WI38 (cell line): ENCODE data around the gene CD209.

ENCODE experiments used
- H3K4me3 ChIP-seq: 2 replicates; pipeline ENCODE4 v1.5.1; 2011; ENCODE audit warnings: low read depth, mild to moderate bottlenecking, control low read depth, low read length
- TF ChIP-seq, protein P1 (sequence below): IDR thresholded peaks from 2 replicates; pipeline ENCODE4 v1.5.1; 2012; ENCODE audit warnings: low read depth, mild to moderate bottlenecking, control low read depth, low read length

The CD209 gene

DNA sequence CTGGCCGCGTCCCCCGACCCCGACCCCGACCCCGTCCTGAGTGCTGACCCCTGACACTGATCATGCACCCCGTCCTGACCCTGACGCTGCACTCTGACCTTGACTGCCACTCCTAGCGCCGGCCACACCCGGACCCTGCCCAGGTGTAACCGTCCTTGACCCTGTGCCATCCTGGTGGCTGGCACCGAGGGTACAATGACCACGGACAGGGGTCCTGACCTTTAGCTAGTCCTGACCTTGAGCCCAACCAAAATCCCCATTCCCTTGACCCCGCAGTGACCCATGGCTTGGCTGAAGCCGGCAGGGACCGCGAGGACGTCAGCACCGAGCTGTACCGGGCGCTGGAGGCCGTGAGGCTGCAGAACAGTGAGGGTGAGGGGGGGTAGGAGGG, 41.6 kb upstream of the CD209 start:
- TF ChIP-seq, protein P1, sequence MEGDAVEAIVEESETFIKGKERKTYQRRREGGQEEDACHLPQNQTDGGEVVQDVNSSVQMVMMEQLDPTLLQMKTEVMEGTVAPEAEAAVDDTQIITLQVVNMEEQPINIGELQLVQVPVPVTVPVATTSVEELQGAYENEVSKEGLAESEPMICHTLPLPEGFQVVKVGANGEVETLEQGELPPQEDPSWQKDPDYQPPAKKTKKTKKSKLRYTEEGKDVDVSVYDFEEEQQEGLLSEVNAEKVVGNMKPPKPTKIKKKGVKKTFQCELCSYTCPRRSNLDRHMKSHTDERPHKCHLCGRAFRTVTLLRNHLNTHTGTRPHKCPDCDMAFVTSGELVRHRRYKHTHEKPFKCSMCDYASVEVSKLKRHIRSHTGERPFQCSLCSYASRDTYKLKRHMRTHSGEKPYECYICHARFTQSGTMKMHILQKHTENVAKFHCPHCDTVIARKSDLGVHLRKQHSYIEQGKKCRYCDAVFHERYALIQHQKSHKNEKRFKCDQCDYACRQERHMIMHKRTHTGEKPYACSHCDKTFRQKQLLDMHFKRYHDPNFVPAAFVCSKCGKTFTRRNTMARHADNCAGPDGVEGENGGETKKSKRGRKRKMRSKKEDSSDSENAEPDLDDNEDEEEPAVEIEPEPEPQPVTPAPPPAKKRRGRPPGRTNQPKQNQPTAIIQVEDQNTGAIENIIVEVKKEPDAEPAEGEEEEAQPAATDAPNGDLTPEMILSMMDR, result no peak
- no peak overlapping the region for H3K4me3 ChIP-seq

DNA sequence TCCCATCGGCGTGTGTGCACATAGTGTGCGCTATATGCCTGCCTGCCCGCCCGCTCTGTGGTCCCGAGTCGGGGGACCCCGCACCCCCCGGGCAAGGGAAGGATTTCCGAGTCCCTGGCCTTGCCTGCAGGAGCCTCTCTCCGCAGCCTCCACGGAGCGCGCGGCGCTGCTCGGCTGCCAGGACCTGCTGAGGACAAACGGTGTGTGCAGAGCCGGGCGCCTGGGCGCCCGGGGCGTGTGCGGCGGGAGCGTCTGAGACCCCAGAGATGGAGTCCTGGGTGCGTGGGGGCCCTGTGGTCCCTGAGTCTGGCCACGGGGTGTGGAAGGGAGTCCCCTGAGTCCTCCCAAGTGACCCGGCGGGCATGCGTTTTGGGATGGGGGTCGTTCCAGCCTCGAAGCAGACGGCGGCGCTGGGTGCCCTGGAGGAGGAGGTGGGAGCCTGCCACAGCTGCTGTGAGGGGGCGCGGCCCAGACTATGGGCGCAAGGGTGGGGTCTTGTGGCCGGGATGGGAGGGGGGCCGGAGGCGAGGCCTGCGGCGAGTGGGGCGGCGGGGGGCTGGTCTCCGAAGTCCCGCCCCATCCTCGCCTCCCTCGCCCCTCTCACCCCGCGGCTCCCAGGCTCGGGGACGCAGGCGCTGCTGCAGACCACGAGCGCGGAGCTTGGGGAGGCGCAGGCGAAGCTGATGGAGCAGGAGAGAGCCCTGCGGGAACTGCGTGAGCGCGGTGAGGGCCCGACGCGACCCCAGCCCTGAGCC, 41.0 kb upstream of the CD209 start:
- H3K4me3 ChIP-seq, result peak overlapping the region; percentile 4; the same call in 1 of the 2 replicates
- TF ChIP-seq, protein P1, result no peak

DNA sequence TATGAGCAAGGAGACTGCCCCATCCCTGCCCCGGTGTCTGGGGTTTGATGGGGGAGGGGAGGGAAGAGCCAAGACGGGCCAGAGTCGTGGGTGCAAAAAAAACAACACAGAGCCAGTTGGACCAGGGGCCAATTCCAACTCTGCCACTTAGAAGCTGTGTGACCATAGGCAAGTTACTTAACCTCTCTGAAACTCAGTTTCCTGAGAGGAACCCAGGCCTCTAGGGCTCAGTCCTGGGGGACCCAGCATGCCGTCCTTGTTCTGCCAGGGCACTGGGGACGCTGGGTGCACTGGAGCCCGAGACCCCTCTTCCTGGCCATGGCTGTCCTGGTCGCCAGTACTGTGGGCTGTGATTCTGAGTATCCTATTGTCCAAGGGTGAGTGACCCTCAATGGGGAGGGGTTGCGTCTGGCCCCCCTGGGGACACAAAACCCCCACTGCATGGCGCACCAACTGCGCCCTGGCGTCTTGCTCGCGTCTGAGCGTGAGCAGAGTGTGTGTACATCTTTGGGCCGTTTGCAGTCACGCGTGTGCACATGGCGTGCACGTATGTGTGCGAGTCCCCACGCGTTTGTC, 40.4 kb upstream of the CD209 start:
- H3K4me3 ChIP-seq, result 0 out of 2 replicates have a peak overlapping the region, but pooled peaks have one; percentile 4
- TF ChIP-seq, protein P1, result no peak

DNA sequence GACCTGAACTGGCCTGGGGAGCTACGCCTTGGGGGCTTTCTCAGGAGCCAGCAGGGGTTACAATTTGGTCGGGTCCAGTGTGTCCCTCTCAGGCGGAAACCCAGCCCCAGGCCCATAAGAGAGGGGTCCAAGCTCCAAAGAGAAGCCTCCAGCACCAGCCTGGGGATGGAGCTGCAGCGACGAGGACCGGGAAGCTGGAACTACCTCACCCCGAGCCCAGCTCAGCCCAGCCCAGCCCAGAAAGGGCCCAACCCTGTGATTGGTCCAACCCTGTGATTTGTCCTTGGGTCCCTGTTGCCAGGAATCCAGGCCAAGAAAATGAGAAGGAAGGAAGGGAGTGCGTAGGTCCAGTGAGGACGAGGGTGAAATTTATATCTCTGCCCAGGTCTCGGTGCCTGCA, 39.8 kb upstream of the CD209 start:
- no peak overlapping the region for H3K4me3 ChIP-seq
- TF ChIP-seq, protein P1, result no peak

DNA sequence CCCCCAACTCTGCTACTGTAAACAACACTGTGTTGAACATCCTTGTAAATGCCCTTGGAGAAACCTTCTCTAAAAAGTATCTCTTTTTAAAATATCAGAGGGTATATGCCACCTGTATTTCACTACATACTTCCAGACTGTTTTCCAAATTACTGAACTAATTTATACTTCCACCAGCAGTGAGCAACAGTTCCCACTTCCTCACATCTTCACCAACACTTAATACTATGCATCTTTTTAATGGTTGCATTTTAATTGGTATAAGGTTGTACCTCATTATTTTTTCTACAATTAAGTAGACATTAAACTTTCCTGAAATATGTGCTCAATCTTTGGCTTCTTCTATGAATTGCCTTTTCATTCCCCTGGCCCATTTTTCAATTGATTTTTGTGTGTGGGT, 37.5 kb upstream of the CD209 start:
- TF ChIP-seq, protein P1, result no peak
- H3K4me3 ChIP-seq, result no peak overlapping the region

DNA sequence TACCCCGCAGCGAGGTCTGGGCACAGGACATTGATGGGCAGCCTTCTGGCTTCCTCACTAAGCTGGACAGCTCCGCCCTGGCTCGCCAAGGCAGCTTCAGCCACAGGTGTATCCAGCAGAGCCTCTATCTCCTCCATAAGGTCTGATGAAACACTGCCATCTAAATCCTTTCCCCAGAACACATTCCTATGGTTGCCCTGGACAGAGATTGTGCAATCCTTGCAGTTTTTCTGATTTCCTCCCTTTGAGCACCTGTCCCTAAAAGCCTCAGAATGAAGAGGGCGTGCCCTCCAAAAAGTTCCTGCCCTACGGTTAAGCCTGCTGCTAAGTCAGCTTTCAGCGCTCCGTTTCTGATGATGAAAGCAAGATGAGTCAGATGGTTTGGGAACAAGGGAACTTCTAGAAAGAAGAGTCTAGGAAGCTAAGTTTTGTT, 36.7 kb upstream of the CD209 start:
- H3K4me3 ChIP-seq, result no peak overlapping the region
- TF ChIP-seq, protein P1, result no peak

DNA sequence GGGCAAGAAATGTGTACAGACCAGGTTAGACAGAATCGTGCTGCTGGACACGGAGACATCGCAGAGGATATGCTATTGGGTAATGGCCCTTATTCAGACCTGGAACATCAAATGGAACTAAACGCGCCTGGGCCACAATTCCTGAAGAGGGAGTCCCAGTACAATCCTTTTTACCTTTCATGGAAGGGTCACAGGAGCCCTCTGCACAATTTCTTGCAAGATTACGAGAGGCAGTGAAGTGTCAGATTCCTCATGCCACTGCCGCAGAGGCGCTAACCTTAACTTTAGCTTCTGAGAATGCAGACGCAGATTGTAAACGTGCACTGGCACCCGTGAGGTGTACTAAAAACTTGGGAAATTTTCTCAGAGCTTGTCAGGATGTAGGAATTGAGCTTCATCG, 33.8 kb upstream of the CD209 start:
- TF ChIP-seq, protein P1, result no peak
- no peak overlapping the region for H3K4me3 ChIP-seq
